Muscle layer of duodenum (tissue), 2 donors: ENCODE results near the gene DPAGT1.
A peak's percentile ranks its signal among the peaks of the same experiment; 100 is the strongest.

Source experiments
- H3K27ac ChIP-seq: one replicate; pipeline ENCODE4 v1.7.0; 2013; ENCODE audit warnings: mild to moderate bottlenecking, low read length
- H3K27me3 ChIP-seq: one replicate; pipeline ENCODE4 v1.7.0; 2013; ENCODE audit warnings: low read depth, mild to moderate bottlenecking, control low read depth, low read length
- H3K36me3 ChIP-seq, 2 donors: one replicate each; pipeline ENCODE4 v1.7.0; 2013; ENCODE audit warnings: low read length in 2 of 2, control low read depth in 1 of 2, mild to moderate bottlenecking in 1 of 2; ENCODE audit not compliant: insufficient read depth in 2 of 2, control insufficient read depth in 1 of 2
- H3K4me1 ChIP-seq, 2 donors: one replicate each; pipeline ENCODE4 v1.7.0; 2013; ENCODE audit warnings: low read length in 2 of 2, mild to moderate bottlenecking in 2 of 2, control low read depth in 1 of 2, moderate library complexity in 1 of 2; ENCODE audit not compliant: insufficient read depth in 2 of 2, control insufficient read depth in 1 of 2
- H3K4me3 ChIP-seq, 2 donors: one replicate each; pipeline ENCODE4 v1.7.0; 2013; ENCODE audit warnings: low read length in 2 of 2, low read depth in 1 of 2, mild to moderate bottlenecking in 1 of 2
- H3K9me3 ChIP-seq, 2 donors: one replicate each; pipeline ENCODE4 v1.7.0; 2013; ENCODE audit warnings: low read length in 2 of 2, control low read depth in 1 of 2, mild to moderate bottlenecking in 1 of 2; ENCODE audit not compliant: control insufficient read depth in 1 of 2
- donor health status: healthy.

The DPAGT1 gene

DNA sequence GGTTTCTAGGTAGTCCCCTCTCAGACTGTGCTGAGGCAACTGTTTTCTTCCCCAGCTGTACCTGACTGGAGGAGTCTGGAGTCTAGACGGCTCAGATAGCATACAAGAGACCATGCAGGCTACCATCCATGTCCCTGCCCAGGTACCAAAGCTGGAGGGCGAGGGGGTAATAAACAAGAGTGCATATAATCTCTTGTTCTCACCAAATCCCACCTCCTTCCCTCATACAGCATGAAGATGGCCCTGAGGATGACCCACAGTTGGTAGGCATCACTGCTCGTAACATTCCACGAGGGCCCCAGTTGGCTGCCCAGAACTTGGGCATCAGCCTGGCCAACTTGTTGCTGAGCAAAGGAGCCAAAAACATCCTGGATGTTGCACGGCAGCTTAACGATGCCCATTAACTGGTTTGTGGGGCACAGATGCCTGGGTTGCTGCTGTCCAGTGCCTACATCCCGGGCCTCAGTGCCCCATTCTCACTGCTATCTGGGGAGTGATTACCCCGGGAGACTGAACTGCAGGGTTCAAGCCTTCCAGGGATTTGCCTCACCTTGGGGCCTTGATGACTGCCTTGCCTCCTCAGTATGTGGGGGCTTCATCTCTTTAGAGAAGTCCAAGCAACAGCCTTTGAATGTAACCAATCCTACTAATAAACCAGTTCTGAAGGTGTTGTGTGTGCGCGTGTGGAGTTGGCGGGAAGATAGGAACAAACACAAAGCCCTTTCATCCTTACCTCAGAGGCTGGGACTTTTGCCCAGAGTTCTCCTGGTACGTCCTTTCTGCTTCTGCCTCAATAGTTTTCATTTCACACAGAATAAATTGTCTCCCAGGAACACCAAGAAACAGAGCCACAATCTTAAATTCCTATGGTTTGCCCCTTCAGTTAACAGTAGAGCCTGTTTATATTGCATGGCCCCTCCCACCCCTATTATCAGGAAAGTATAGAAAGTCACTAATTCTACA, 8.5 kb downstream of the DPAGT1 start:
- H3K27me3 ChIP-seq = no peaks in the 10 kb centered on the region
- peak overlapping the region; percentile 55 for H3K27ac ChIP-seq
- H3K36me3 ChIP-seq = peaks cover 17 to 19% of the 10 kb centered on the region in 2 donors
- peak overlapping the region; percentile 73 to 88 for H3K4me3 ChIP-seq
- H3K9me3 ChIP-seq = no peaks in the 10 kb centered on the region
- peaks cover 14 to 23% of the 10 kb centered on the region in 2 donors for H3K4me1 ChIP-seq

DNA sequence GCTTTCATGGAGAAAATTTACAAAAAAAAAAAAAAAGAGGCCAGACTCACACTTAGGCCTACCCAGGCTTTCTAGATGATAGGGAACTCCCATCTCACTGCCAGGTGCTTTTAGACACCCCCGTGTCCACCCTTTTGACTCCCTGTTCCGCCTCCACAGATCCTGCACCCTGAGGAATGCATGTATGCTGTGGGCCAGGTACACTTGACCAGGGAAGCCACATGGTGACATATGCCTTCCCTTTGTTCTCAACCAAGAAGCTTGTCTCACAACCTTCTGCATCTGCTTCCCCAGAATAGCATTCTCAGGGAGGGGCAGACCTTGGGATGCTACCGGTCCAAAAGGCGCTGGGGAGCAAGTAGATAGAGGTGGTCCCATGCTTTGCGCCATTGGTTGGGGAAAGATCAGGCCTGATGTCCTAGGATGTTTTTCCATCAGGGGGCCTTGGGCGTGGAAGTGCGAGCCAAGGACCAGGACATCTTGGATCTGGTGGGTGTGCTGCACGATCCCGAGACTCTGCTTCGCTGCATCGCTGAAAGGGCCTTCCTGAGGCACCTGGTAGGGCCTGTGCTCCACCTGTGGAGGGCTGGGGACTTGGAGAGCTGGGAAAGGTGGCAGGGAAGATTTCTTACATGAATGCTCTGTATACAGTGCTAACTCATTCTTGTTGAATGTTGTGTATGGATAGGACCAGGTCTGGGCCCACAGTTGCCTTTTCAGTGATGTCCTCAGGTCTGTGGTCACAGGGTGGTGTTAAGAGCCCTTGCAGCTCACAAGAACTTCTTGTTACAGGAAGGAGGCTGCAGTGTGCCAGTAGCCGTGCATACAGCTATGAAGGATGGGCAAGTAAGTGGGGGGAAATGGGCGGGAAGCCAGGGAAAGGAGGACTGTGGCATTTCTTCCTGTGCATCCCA, 9.4 kb downstream of the DPAGT1 start:
- H3K4me3 ChIP-seq = peak overlapping the region in 1 of 2 donors; percentile 7
- no peaks in the 10 kb centered on the region for H3K9me3 ChIP-seq
- peaks cover 9% of the 10 kb centered on the region in 2 donors for H3K36me3 ChIP-seq
- no peaks in the 10 kb centered on the region for H3K27me3 ChIP-seq
- no peak overlapping the region for H3K27ac ChIP-seq
- H3K4me1 ChIP-seq = peaks cover 14 to 26% of the 10 kb centered on the region in 2 donors

DNA sequence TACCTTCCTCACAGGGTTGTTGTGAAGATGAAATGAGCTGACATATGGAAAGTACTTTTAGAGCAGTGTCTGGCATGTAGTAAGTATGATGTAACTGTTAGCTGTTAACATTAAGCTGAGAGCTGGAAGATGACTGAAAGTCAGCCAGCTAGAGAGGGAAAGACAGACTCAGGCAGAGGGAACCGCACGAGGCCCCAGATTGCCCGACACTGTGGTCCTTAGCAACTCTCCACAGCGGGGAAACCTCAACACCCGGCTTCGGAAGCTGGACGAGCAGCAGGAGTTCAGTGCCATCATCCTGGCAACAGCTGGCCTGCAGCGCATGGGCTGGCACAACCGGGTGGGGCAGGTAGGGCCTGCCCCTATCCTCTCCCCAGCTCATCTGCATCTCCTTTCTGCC, 10.5 kb downstream of the DPAGT1 start:
- H3K9me3 ChIP-seq = no peaks in the 10 kb centered on the region
- H3K4me1 ChIP-seq = peaks cover 14 to 26% of the 10 kb centered on the region in 2 donors
- no peak overlapping the region for H3K27ac ChIP-seq
- no peak overlapping the region for H3K4me3 ChIP-seq
- H3K27me3 ChIP-seq = no peaks in the 10 kb centered on the region
- H3K36me3 ChIP-seq = peaks cover 0 to under 1% of the 10 kb centered on the region in 2 donors

DNA sequence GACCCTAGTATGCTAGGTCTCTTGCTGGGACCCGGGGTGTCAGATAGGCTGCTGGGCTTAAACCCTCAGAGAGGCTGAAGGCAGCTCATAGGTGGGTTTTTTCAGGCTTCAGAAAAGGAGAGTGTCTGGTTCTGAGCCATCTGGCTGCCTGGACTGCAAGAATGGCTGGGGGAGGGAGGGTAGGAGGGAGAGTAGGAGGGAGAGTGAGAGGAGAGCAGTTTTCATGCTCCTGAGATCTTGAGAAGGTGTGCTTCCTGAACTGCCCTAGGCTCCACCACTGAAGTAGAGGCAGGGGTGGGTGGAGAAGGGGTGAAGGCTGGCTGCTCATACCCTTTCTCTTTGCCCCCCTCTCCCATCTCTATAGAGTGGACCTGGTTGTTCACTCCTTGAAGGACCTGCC, 12.3 kb downstream of the DPAGT1 start:
- H3K36me3 ChIP-seq = no peaks in the 10 kb centered on the region

DNA sequence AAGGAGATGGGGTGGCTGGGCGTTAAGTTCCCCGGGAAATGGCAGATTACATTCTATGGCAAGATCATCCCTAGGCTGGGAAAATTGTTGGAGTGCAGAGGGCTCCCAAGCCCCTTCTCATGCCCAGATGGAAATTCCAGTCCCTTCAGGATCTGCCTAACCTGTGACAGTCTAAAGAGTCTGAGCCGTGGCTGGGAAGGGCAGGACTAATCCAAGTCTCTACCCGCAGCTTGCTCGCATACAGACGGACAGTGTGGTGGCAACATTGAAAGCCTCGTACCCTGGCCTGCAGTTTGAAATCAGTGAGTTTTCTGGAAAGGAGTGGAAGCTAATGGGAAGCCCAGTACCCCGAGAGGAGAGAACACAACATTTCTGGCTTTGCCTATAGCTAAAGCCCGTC, 13.2 kb downstream of the DPAGT1 start:
- Histone ChIP-seq H3K36me3 (no peaks in the 10 kb centered on the region), H3K9me3 (no peaks in the 10 kb centered on the region), H3K4me3 (no peak overlapping the region), H3K27ac (no peak overlapping the region), H3K27me3 (no peaks in the 10 kb centered on the region), H3K4me1 (peaks cover 15 to 24% of the 10 kb centered on the region in 2 donors)

More for the DNA sequence above, 12.3 kb downstream of the DPAGT1 start:
- Histone ChIP-seq H3K4me3 (no peak overlapping the region), H3K27me3 (no peaks in the 10 kb centered on the region), H3K4me1 (peaks cover 20 to 31% of the 10 kb centered on the region in 2 donors), H3K27ac (no peak overlapping the region), H3K9me3 (no peaks in the 10 kb centered on the region)

DNA sequence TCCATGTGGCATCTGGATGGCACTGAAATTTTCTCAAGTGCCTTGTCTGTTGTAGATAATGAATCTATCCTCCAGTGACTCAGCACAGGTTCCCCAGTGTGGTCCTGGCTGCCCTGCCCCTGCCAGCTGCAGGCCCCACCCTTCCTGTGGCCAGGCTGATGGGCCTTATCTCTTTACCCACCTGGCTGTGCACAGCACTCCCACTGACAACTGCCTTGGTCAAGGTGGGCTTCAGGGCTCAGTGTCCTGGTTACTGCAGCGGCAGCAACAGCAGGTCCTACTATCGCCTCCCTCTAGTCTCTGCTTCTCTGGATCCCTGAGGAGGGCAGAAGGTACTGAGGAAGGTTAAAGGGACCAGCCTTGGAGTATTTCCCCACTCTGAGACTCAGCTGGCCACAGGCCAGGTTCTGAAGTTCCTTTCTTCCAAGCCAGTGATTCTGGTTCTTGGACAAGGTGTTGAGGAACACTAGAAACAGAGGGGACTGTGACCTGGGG, 13.9 kb downstream of the DPAGT1 start:
- Histone ChIP-seq H3K27me3 (no peaks in the 10 kb centered on the region), H3K4me3 (no peak overlapping the region), H3K4me1 (peaks cover 9 to 18% of the 10 kb centered on the region in 2 donors), H3K9me3 (no peaks in the 10 kb centered on the region), H3K27ac (no peak overlapping the region), H3K36me3 (no peaks in the 10 kb centered on the region)

DNA sequence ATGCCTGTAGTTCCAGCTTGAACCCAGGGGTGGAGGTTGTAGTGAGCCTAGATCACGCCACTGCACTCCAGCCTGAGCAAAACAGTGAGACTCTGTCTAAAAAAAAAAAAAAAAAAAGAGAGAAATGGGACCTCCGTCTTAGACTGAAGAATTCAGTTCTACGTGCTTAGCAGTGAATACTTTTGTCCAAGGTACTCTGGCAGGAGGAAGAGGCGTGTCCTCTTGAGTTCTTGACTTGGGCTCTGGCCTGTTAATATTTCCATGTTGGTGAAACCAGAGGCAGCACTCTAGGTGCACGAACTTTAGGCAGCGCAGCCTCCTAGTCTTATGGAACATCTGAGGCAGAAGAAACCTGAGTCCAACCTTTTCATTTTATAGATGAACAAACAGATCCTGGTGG, 14.5 kb downstream of the DPAGT1 start:
- H3K4me3 ChIP-seq = no peak overlapping the region
- H3K27me3 ChIP-seq = no peaks in the 10 kb centered on the region
- H3K9me3 ChIP-seq = no peaks in the 10 kb centered on the region
- peaks cover 6 to 11% of the 10 kb centered on the region in 2 donors for H3K4me1 ChIP-seq
- H3K27ac ChIP-seq = no peak overlapping the region
- peaks cover 4 to 6% of the 10 kb centered on the region in 2 donors for H3K36me3 ChIP-seq

DNA sequence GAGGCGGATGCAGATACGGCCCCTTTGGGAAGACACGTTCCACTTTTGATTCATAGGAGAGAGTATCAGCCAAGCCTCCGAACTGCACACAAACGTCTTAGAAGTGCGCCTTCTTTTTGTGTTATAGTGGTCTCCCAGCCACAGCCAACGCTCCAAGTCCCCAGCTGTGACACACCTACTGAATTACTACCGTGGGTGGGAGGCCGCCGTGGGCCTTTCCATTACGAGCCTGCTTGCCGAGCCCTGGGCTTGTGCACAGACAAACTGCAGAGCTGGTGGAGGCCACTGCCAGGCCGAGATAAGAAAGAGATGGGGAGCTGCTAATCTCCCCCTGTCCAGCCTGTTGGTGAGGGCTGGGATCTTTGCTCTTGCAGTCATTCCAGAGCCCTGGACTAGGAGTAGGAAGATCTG, 16.2 kb downstream of the DPAGT1 start:
- peak overlapping the region; percentile 87 to 93 for H3K4me3 ChIP-seq
- peaks cover 19 to 23% of the 10 kb centered on the region in 2 donors for H3K36me3 ChIP-seq
- H3K9me3 ChIP-seq = no peaks in the 10 kb centered on the region
- H3K27me3 ChIP-seq = no peaks in the 10 kb centered on the region
- H3K27ac ChIP-seq = peak overlapping the region; percentile 82
- peaks cover 6 to 11% of the 10 kb centered on the region in 2 donors for H3K4me1 ChIP-seq

DNA sequence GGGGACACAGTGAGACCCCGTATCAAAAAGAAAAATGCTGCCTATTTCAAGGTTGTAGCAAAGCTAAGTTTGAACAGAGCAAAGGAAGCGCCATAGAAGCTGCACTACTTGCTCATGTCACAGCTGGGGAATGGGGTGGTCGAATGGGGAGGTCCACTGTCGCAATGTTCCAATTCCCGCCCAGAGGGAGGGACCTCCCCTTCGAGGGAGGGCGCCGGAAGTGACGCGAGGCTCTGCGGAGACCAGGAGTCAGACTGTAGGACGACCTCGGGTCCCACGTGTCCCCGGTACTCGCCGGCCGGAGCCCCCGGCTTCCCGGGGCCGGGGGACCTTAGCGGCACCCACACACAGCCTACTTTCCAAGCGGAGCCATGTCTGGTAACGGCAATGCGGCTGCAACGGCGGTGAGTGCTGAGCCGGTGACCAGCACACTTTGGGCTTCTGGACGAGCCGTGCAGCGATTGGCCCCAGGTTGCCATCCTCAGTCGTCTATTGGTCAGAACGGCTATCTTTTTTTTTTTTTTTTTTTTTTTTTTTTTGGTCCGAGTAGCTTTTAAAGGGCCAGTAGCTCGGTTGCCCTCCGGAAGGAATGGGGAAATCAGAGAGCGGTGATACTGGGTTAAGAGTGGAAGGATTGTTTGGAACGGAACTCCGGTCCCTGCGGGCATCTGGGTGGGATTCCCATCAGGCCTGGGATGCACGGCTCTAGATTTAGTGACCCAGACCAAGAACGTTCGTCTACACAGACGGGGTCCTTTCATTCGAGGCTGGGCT, 16.8 kb downstream of the DPAGT1 start, which contains the start of gene HMBS:
Gene HMBS (plus strand): TSS at position 219 of the 774 bp plus-strand sequence. CDS start 153 bp downstream, at position 372.
- no peaks in the 10 kb centered on the region for H3K9me3 ChIP-seq
- peak within 1 kb of the TSS; percentile 87 to 93 for H3K4me3 ChIP-seq
- peaks cover 19 to 29% of the 10 kb centered on the region in 2 donors for H3K36me3 ChIP-seq
- no peaks in the 10 kb centered on the region for H3K27me3 ChIP-seq
- peak within 1 kb of the TSS; percentile 82 for H3K27ac ChIP-seq
- H3K4me1 ChIP-seq = peaks cover 6 to 11% of the 10 kb centered on the region in 2 donors

DNA sequence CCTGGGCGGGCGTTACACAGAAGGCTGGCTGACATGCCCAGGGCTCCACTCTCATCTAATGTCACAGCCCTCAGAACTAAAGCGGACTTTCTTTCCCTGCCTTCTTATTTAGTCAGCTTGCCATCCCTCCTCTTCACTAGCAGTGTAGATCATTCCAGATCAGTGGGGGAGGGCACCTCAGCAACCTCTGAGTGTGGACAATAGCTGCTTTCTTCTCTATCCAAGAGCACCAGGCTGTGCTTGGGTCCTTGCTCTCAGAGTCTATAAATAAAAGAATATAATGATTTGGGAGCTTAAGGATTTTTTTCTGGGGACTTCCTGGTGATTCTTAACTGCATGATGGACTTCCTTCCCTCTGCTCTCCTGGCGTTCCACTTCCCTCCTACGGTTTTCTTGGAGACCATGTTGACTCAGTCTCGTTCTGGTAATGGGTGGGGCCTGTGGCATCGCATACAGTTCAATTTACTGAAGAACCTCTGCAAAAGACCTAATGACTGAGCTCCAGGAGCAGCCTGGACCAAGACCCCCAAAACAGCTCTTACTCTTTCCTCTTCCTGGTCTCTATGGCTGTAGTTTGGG, 19.9 kb downstream of the DPAGT1 start:
- Histone ChIP-seq H3K4me3 (no peak overlapping the region), H3K9me3 (no peaks in the 10 kb centered on the region), H3K36me3 (peaks cover 47 to 59% of the 10 kb centered on the region in 2 donors), H3K4me1 (peaks cover 6 to 8% of the 10 kb centered on the region in 2 donors), H3K27me3 (no peaks in the 10 kb centered on the region), H3K27ac (no peak overlapping the region)
